ENCODE results near the gene ABCA7. TPM values are rescaled to one million over a fixed set of nuclear protein-coding genes. Genes with fewer than 3 reads are reported as not detected.

The ABCA7 gene
- total RNA-seq, 1 donor, result 33.3 TPM

- H3K4me1 ChIP-seq (ENCODE audit: insufficient read depth, low read length), result peaks cover 44% of the 10 kb centered on the region
- no peak overlapping the region for H2AFZ ChIP-seq (ENCODE audit: low read length)
- DNase-seq (ENCODE audit: insufficient read length, low spot score, missing footprints), result peak; percentile 97
- no peak for TF ChIP-seq CTCF (IDR thresholded peaks at IDR 0.05; ENCODE audit: extremely low read depth, low read depth, low read length)
- no peaks in the 10 kb centered on the region for H3K79me2 ChIP-seq (ENCODE audit: insufficient read depth, low read length)
- peak overlapping the region; percentile 51 for H3K4me3 ChIP-seq (ENCODE audit: insufficient read depth, low read length)
- H3K36me3 ChIP-seq (ENCODE audit: insufficient read depth, low read length), result peaks cover 17% of the 10 kb centered on the region
- peak overlapping the region; percentile 97 for H3K27ac ChIP-seq (ENCODE audit: low read depth, low read length)
- H3K27me3 ChIP-seq (ENCODE audit: insufficient read depth, low read length), result no peaks in the 10 kb centered on the region
- H4K20me1 ChIP-seq (ENCODE audit: insufficient read depth, low read length), result peaks cover 27% of the 10 kb centered on the region
- peak overlapping the region; percentile 84 for H3K4me2 ChIP-seq (ENCODE audit: insufficient read depth, low read length)
- H3K9me3 ChIP-seq (ENCODE audit: low read depth, low read length), result no peaks in the 10 kb centered on the region
Measured at GRCh38 chr19:1102407-1103131, 62.7 kb downstream of the ABCA7 start.

DNA sequence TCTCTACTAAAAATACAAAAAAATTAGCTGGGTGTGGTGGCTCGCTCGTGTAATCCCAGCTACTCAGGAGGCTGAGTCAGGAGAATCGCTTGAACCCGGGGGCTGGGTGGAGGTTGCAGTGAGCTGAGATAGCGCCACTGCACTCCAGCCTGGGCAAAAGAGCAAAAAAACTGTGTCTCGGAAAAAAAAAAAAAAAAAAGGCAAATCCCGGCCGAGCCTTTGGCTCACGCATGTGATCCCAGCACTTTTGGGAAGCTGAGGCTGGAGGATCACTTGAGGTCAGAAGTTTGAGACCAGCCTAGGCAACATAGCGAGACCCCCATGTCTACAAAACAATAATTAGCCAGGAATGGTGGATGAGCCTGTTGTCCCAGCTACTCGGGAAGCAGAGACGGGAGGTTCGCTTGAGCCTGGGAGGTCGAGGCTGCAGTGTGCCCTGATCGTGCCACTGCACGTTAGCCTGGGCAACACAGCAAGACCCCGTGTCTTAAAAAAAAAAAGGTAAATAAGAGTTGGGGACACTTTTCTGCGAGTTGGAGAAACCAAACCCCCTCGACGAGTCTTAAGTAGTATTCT, 63.3 kb downstream of the ABCA7 start:
- H3K27me3 ChIP-seq (ENCODE audit: insufficient read depth, low read length), result no peaks in the 10 kb centered on the region
- H3K36me3 ChIP-seq (ENCODE audit: insufficient read depth, low read length), result peaks cover 20% of the 10 kb centered on the region
- no peak for DNase-seq (ENCODE audit: insufficient read length, low spot score, missing footprints)
- H3K4me1 ChIP-seq (ENCODE audit: insufficient read depth, low read length), result peaks cover 44% of the 10 kb centered on the region
- H3K27ac ChIP-seq (ENCODE audit: low read depth, low read length), result peak overlapping the region; percentile 97
- no peak overlapping the region for H2AFZ ChIP-seq (ENCODE audit: low read length)
- no peak for TF ChIP-seq CTCF (IDR thresholded peaks at IDR 0.05; ENCODE audit: extremely low read depth, low read depth, low read length)
- peaks cover 29% of the 10 kb centered on the region for H4K20me1 ChIP-seq (ENCODE audit: insufficient read depth, low read length)
- H3K9me3 ChIP-seq (ENCODE audit: low read depth, low read length), result no peaks in the 10 kb centered on the region
- H3K4me3 ChIP-seq (ENCODE audit: insufficient read depth, low read length), result peak overlapping the region; percentile 50
- peak overlapping the region; percentile 84 for H3K4me2 ChIP-seq (ENCODE audit: insufficient read depth, low read length)
- no peaks in the 10 kb centered on the region for H3K79me2 ChIP-seq (ENCODE audit: insufficient read depth, low read length)

DNA sequence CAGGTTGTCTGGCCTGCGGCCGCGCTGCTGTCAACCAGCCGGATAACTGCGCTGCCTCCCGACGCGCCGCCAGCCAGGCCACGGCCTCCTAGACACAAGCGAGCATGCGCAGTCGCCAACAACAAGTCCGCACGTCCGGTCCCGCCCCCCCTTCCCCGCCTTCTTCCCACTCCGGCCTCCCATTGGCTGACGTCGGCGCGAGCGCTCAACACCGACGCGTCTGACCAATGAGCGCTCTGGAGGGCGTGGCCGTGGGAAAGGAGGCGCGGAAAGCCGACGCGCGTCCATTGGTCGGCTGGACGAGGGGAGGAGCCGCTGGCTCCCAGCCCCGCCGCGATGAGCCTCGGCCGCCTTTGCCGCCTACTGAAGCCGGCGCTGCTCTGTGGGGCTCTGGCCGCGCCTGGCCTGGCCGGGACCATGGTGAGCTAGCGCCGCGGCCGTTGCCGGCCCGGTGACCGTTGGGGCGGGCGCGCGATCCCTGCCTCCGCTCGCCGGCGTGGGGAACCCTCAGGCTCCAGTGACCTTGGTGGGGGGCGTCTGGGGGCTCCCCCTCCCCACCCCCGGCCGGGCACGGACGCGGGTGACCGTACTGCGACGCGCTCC, 63.9 kb downstream of the ABCA7 start, which contains the start of gene GPX4:
Gene GPX4, plus strand, starts transcription at position 287 of the 603 bp plus-strand sequence. Its CDS starts 50 bp downstream, at position 337.
- Histone ChIP-seq H3K4me3 (ENCODE audit: insufficient read depth, low read length) (peak within 1 kb of the TSS; percentile 80), H3K4me2 (ENCODE audit: insufficient read depth, low read length) (peak within 1 kb of the TSS; percentile 84), H4K20me1 (ENCODE audit: insufficient read depth, low read length) (peaks cover 29% of the 10 kb centered on the region), H3K27ac (ENCODE audit: low read depth, low read length) (peak within 1 kb of the TSS; percentile 97), H3K9me3 (ENCODE audit: low read depth, low read length) (no peaks in the 10 kb centered on the region), H3K27me3 (ENCODE audit: insufficient read depth, low read length) (no peaks in the 10 kb centered on the region), H3K79me2 (ENCODE audit: insufficient read depth, low read length) (no peaks in the 10 kb centered on the region), H3K36me3 (ENCODE audit: insufficient read depth, low read length) (peaks cover 23% of the 10 kb centered on the region), H3K4me1 (ENCODE audit: insufficient read depth, low read length) (peaks cover 40% of the 10 kb centered on the region), H2AFZ (ENCODE audit: low read length) (no peak within 1 kb of the TSS)
- DNase-seq (ENCODE audit: insufficient read length, low spot score, missing footprints), result peak; percentile 100
- no peak for TF ChIP-seq CTCF (IDR thresholded peaks at IDR 0.05; ENCODE audit: extremely low read depth, low read depth, low read length)
